ENCODE data around the gene MAGEB17. TPM values are rescaled to one million over a fixed set of nuclear protein-coding genes. Genes with fewer than 3 reads are reported as not detected.
"Not testable (repeated sequence)": the region's sequence is repeated elsewhere in the genome, so short reads cannot be mapped to it uniquely, and the experiment has no call there.

MAGEB17 gene
- total RNA-seq, 1 experiment from 2014 or later, result not detected

GRCh38 chrX:16160729-16161128 is 6.6 kb upstream of the MAGEB17 start:
- BruUV-seq (replicated peaks), result no TSS peak
- no peaks in the 10 kb centered on the region for H3K36me3 ChIP-seq (ENCODE audit: insufficient read depth, low read length, poor library complexity, severe bottlenecking)
- no peaks in the 10 kb centered on the region for H3K9me3 ChIP-seq (ENCODE audit: low read depth, low read length, poor library complexity, severe bottlenecking)
- no peak overlapping the region for H3K4me3 ChIP-seq (ENCODE audit: low read depth, low read length, poor library complexity, severe bottlenecking)
- H3K27ac ChIP-seq (ENCODE audit: low read depth, low read length, poor library complexity, severe bottlenecking), result no peak overlapping the region
- DNase-seq (ENCODE audit: low spot score), result no peak
- CTCF ChIA-PET, result no interaction called here
- intact Hi-C loops (cut with micrococcal nuclease; ENCODE audit: unreplicated experiment), result no loop called here
- H3K4me1 ChIP-seq (ENCODE audit: insufficient read depth, low read length, poor library complexity, severe bottlenecking), result no peaks in the 10 kb centered on the region
- TF ChIP-seq EZH2 (IDR thresholded peaks at IDR 0.05; ENCODE audit: borderline replicate concordance, low read depth, low read length, poor library complexity, severe bottlenecking) (no peak), CTCF (conservative IDR thresholded peaks at IDR 0.05; ENCODE audit: low read depth, low read length) (no peak)
- POLR2A ChIA-PET (ENCODE audit: low non-redundant PET), result no interaction called here
- H3K27me3 ChIP-seq (replicated peaks; ENCODE audit: insufficient read depth, low read depth, low read length, poor library complexity), result peaks cover 5% of the 10 kb centered on the region

- H3K9me3 ChIP-seq (ENCODE audit: low read depth, low read length, poor library complexity, severe bottlenecking); DNase-seq (ENCODE audit: low spot score); POLR2A ChIA-PET (ENCODE audit: low non-redundant PET); intact Hi-C loops (cut with micrococcal nuclease; ENCODE audit: unreplicated experiment); BruUV-seq (replicated peaks); H3K4me1 ChIP-seq (ENCODE audit: insufficient read depth, low read length, poor library complexity, severe bottlenecking); H3K36me3 ChIP-seq (ENCODE audit: insufficient read depth, low read length, poor library complexity, severe bottlenecking); CTCF ChIA-PET; H3K27ac ChIP-seq (ENCODE audit: low read depth, low read length, poor library complexity, severe bottlenecking); H3K27me3 ChIP-seq (replicated peaks; ENCODE audit: insufficient read depth, low read depth, low read length, poor library complexity); H3K4me3 ChIP-seq (ENCODE audit: low read depth, low read length, poor library complexity, severe bottlenecking): not testable (repeated sequence)
These were observed 6.1 kb upstream of the MAGEB17 start for GRCh38 chrX:16161173-16161572.

GRCh38 chrX:16162391-16162790 is 4.9 kb upstream of the MAGEB17 start:
- no peak overlapping the region for H3K27ac ChIP-seq (ENCODE audit: low read depth, low read length, poor library complexity, severe bottlenecking)
- no peaks in the 10 kb centered on the region for H3K36me3 ChIP-seq (ENCODE audit: insufficient read depth, low read length, poor library complexity, severe bottlenecking)
- H3K27me3 ChIP-seq (replicated peaks; ENCODE audit: insufficient read depth, low read depth, low read length, poor library complexity), result peaks cover 5% of the 10 kb centered on the region
- DNase-seq (ENCODE audit: low spot score), result no peak
- no peaks in the 10 kb centered on the region for H3K9me3 ChIP-seq (ENCODE audit: low read depth, low read length, poor library complexity, severe bottlenecking)
- ChIA-PET POLR2A (ENCODE audit: low non-redundant PET) (no interaction called here), CTCF (no interaction called here)
- H3K4me1 ChIP-seq (ENCODE audit: insufficient read depth, low read length, poor library complexity, severe bottlenecking), result no peaks in the 10 kb centered on the region
- H3K4me3 ChIP-seq (ENCODE audit: low read depth, low read length, poor library complexity, severe bottlenecking), result no peak overlapping the region
- no peak for TF ChIP-seq CTCF (conservative IDR thresholded peaks at IDR 0.05; ENCODE audit: low read depth, low read length)
- no peak for TF ChIP-seq EZH2 (IDR thresholded peaks at IDR 0.05; ENCODE audit: borderline replicate concordance, low read depth, low read length, poor library complexity, severe bottlenecking)
- BruUV-seq (replicated peaks), result no TSS peak
- intact Hi-C loops (cut with micrococcal nuclease; ENCODE audit: unreplicated experiment), result no loop called here

GRCh38 chrX:16164748-16165147 is 2.5 kb upstream of the MAGEB17 start:
- TF ChIP-seq EZH2 (IDR thresholded peaks at IDR 0.05; ENCODE audit: borderline replicate concordance, low read depth, low read length, poor library complexity, severe bottlenecking), result no peak
- TF ChIP-seq CTCF (conservative IDR thresholded peaks at IDR 0.05; ENCODE audit: low read depth, low read length), result no peak
- Histone ChIP-seq H3K4me3 (ENCODE audit: low read depth, low read length, poor library complexity, severe bottlenecking) (no peak overlapping the region), H3K27me3 (replicated peaks; ENCODE audit: insufficient read depth, low read depth, low read length, poor library complexity) (peaks cover 5% of the 10 kb centered on the region), H3K36me3 (ENCODE audit: insufficient read depth, low read length, poor library complexity, severe bottlenecking) (no peaks in the 10 kb centered on the region), H3K4me1 (ENCODE audit: insufficient read depth, low read length, poor library complexity, severe bottlenecking) (no peaks in the 10 kb centered on the region), H3K9me3 (ENCODE audit: low read depth, low read length, poor library complexity, severe bottlenecking) (no peaks in the 10 kb centered on the region), H3K27ac (ENCODE audit: low read depth, low read length, poor library complexity, severe bottlenecking) (no peak overlapping the region)
- ChIA-PET CTCF (no interaction called here), POLR2A (ENCODE audit: low non-redundant PET) (no interaction called here)
- BruUV-seq (replicated peaks), result no TSS peak
- intact Hi-C loops (cut with micrococcal nuclease; ENCODE audit: unreplicated experiment), result no loop called here
- DNase-seq (ENCODE audit: low spot score), result no peak

Data from A673 (cell line).